SK-N-SH (cell line): ENCODE measurements around the gene SPATA18. TPM values are rescaled to one million over a fixed set of nuclear protein-coding genes. Genes with fewer than 3 reads are reported as not detected.

ENCODE experiments used
- CTCF ChIA-PET: fragments of 300-600, 350-600 bp; formaldehyde crosslinking; extraction: SDS; loops from one replicate; lab custom pipeline; 2021; lab: Yijun Ruan, JAX
- POLR2A ChIA-PET: fragments of 350-600 bp; sonication (Branson Sonifier 250); formaldehyde crosslinking; extraction: SDS; loops from one replicate; lab custom pipeline; 2020; ENCODE audit warnings: antibody characterized with exemption, inconsistent platforms; lab: Yijun Ruan, JAX
- DNase-seq: peaks from one replicate; pipeline ENCODE4 v3.0.0; 2012
- H2AFZ ChIP-seq: fragments of 200-600 bp; sonication (generic); 2 replicates; pipeline ENCODE4 v1.8.1; 2016; ENCODE audit warnings: antibody characterized with exemption, mild to moderate bottlenecking, low read depth
- H3F3A ChIP-seq: fragments of 200-600 bp; sonication (generic); replicated peaks from 2 replicates; pipeline ENCODE3; 2016; ENCODE audit warnings: antibody characterized with exemption, mild to moderate bottlenecking; ENCODE audit not compliant: insufficient read depth
- H3K27ac ChIP-seq, 2 experiments: fragments of 200-500 bp in 1 of 2; fragments of 200-600 bp in 1 of 2; sonication (Bioruptor generic) in 1 of 2; sonication (generic), shearing (Covaris generic) in 1 of 2; 2 replicates each; pipeline versions ENCODE4 v1.5.1 to v1.6.1; 2014 to 2016; ENCODE audit warnings: low read depth in 2 of 2, inconsistent platforms in 1 of 2, low read length in 1 of 2, mild to moderate bottlenecking in 1 of 2, mixed read lengths in 1 of 2
- H3K27me3 ChIP-seq: fragments of 200-600 bp; sonication (generic), shearing (Covaris generic); 2 replicates; pipeline ENCODE4 v1.6.1; 2016; ENCODE audit warnings: mixed run types; ENCODE audit not compliant: insufficient read depth
- H3K36me3 ChIP-seq, 2 experiments: fragments of 200-500 bp in 1 of 2; fragments of 200-600 bp in 1 of 2; sonication (Bioruptor generic) in 1 of 2; sonication (generic) in 1 of 2; replicated peaks in 1 of 2; 2 replicates each; pipeline versions ENCODE3 to v1.5.1; 2014 to 2016; ENCODE audit warnings: low read length in 1 of 2, mild to moderate bottlenecking in 1 of 2; ENCODE audit not compliant: insufficient read depth in 2 of 2, control insufficient read depth in 1 of 2
- H3K4me1 ChIP-seq, 2 experiments: fragments of 200-500 bp in 1 of 2; fragments of 200-600 bp in 1 of 2; sonication (Bioruptor generic) in 1 of 2; sonication (generic), shearing (Covaris generic) in 1 of 2; 2 replicates each; pipeline versions ENCODE4 v1.5.1 to v1.6.1; 2014 to 2016; ENCODE audit warnings: low read depth in 1 of 2, low read length in 1 of 2, mixed run types in 1 of 2; ENCODE audit not compliant: insufficient read depth in 2 of 2, control insufficient read depth in 1 of 2
- H3K4me2 ChIP-seq: fragments of 200-600 bp; sonication (generic), shearing (Covaris generic); 2 replicates; pipeline ENCODE4 v1.6.1; 2017; ENCODE audit warnings: mixed run types
- H3K4me3 ChIP-seq, 2 experiments: fragments of 200-500 bp in 1 of 2; fragments of 200-600 bp in 1 of 2; sonication (Bioruptor generic) in 1 of 2; sonication (generic), shearing (Covaris generic) in 1 of 2; 2 replicates each; pipeline versions ENCODE4 v1.5.1 to v1.8.1; 2014 to 2016; ENCODE audit warnings: low read depth in 2 of 2, inconsistent platforms in 1 of 2, low read length in 1 of 2, mild to moderate bottlenecking in 1 of 2, mixed read lengths in 1 of 2, moderate library complexity in 1 of 2
- H3K79me2 ChIP-seq: fragments of 200-600 bp; sonication (generic); 2 replicates; pipeline ENCODE4 v1.8.1; 2017; ENCODE audit warnings: mild to moderate bottlenecking; ENCODE audit not compliant: insufficient read depth
- H3K9ac ChIP-seq: fragments of 200-600 bp; sonication (generic); 2 replicates; pipeline ENCODE4 v1.6.1; 2017; ENCODE audit warnings: mixed run types
- H3K9me2 ChIP-seq: fragments of 200-600 bp; sonication (generic); 2 replicates; pipeline ENCODE4 v1.6.1; 2017; ENCODE audit warnings: mixed run types
- H3K9me3 ChIP-seq: fragments of 200-600 bp; sonication (generic); 2 replicates; pipeline ENCODE4 v1.6.1; 2017; ENCODE audit warnings: mixed run types, mild to moderate bottlenecking, moderate library complexity
- H4K20me1 ChIP-seq: fragments of 200-600 bp; sonication (generic); 2 replicates; pipeline ENCODE4 v1.6.1; 2017; ENCODE audit warnings: mild to moderate bottlenecking, mixed run types; ENCODE audit not compliant: insufficient read depth
- FOXM1 ChIP-seq: IDR thresholded peaks from 2 replicates; pipeline ENCODE4 v1.4.0; 2012; ENCODE audit warnings: low read depth, mild to moderate bottlenecking
- GATA2 ChIP-seq: sonication (generic); formaldehyde crosslinking; IDR thresholded peaks from 2 replicates; pipeline ENCODE4 v1.5.0; 2020; ENCODE audit warnings: mild to moderate bottlenecking, missing genetic modification reagents
- NFIC ChIP-seq: IDR thresholded peaks from 2 replicates; pipeline ENCODE4 v1.4.0; 2012; ENCODE audit warnings: borderline replicate concordance
- RFX5 ChIP-seq: IDR thresholded peaks from 2 replicates; pipeline ENCODE4 v1.6.1; 2012; ENCODE audit warnings: mild to moderate bottlenecking, improper control_type of control experiment, low read length
- TCF12 ChIP-seq: IDR thresholded peaks from 2 replicates; pipeline ENCODE4 v1.4.0; 2012
- YY1 ChIP-seq: IDR thresholded peaks from 2 replicates; pipeline ENCODE4 v1.4.0; 2012; ENCODE audit warnings: low read depth, mild to moderate bottlenecking
- WGBS: methylation state at CpG from one replicate; pipeline ENCODE4 v1.1.6; 2017; ENCODE audit warnings: low lambda C conversion rate; 5-methylcytosine and 5-hydroxymethylcytosine counted together
- polyA plus RNA-seq, 3 experiments: library from polyadenylated mRNA; depleted of rRNA; stranded (reverse); fragments of >200 nt; gene quantifications; 2 replicates each; pipeline ENCODE4 v1.2.3, GENCODE V29; 2012
- TF ChIP-seq, protein P1 (sequence below): fragments of 200-600 bp; sonication (generic); IDR thresholded peaks from 2 replicates; pipeline ENCODE4 v1.6.1; 2017; ENCODE audit warnings: antibody characterized with exemption, mild to moderate bottlenecking, moderate library complexity
- TF ChIP-seq, protein P2 (sequence below): IDR thresholded peaks from 2 replicates; pipeline ENCODE4 v1.4.0; 2012; ENCODE audit warnings: low read depth, borderline replicate concordance
- TF ChIP-seq, protein P3 (sequence below): IDR thresholded peaks from 2 replicates; pipeline ENCODE4 v1.6.1; 2012; ENCODE audit warnings: mild to moderate bottlenecking, low read depth, low read length, moderate library complexity
- TF ChIP-seq, protein P4 (sequence below): IDR thresholded peaks from 2 replicates; pipeline ENCODE4 v1.4.0; 2012; ENCODE audit warnings: low read depth

SPATA18 gene
- polyA plus RNA-seq, 1 of the 3 experiments (the other 2 are of a cell fraction): 1.2 TPM

DNA sequence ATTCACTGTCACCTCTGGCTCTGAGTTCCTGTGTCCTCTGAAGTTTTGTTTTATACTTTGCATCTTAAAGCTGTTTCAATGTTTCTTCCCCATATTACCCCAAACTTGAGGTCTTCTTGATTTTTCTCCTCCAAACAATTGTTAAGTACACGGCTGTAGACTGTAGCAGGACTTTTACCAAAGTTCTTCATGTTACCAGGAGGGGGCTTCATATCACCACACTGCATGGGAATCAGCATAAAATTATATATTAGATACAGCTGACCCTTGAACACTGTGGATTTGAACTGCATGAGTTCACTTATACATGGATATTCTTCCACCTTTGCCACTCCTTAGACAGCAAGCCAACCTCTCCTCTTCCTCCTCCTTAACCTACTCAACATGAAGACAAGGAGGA is 56.6 kb downstream of the SPATA18 start:
- Histone ChIP-seq H3K4me1 (peaks cover 0 to 9% of the 10 kb centered on the region in 2 experiments; a peak in 2 of 4 replicates), H3K9ac (no peak overlapping the region), H3K27ac (no peak overlapping the region), H3K4me3 (no peak overlapping the region), H3F3A (peaks cover 7% of the 10 kb centered on the region), H3K9me2 (no peaks in the 10 kb centered on the region), H3K4me2 (no peak overlapping the region), H3K9me3 (no peaks in the 10 kb centered on the region), H4K20me1 (no peaks in the 10 kb centered on the region), H3K36me3 (no peaks in the 10 kb centered on the region), H3K27me3 (no peaks in the 10 kb centered on the region), H2AFZ (no peak overlapping the region), H3K79me2 (no peaks in the 10 kb centered on the region)
- no peak for DNase-seq
- ChIA-PET CTCF (interaction anchor here (1.2 to 1.8 kb wide), 3 partner anchors 12 to 760 kb away, joined by 3 to 7 read pairs (median 4); no protein-coding TSS in a partner anchor), POLR2A (no interaction called here)
- WGBS: 40% methylated on average over 1 of the region's 1 CpG
- TF ChIP-seq, protein P1, sequence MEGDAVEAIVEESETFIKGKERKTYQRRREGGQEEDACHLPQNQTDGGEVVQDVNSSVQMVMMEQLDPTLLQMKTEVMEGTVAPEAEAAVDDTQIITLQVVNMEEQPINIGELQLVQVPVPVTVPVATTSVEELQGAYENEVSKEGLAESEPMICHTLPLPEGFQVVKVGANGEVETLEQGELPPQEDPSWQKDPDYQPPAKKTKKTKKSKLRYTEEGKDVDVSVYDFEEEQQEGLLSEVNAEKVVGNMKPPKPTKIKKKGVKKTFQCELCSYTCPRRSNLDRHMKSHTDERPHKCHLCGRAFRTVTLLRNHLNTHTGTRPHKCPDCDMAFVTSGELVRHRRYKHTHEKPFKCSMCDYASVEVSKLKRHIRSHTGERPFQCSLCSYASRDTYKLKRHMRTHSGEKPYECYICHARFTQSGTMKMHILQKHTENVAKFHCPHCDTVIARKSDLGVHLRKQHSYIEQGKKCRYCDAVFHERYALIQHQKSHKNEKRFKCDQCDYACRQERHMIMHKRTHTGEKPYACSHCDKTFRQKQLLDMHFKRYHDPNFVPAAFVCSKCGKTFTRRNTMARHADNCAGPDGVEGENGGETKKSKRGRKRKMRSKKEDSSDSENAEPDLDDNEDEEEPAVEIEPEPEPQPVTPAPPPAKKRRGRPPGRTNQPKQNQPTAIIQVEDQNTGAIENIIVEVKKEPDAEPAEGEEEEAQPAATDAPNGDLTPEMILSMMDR: peak; percentile 29
- TF ChIP-seq, protein P2, sequence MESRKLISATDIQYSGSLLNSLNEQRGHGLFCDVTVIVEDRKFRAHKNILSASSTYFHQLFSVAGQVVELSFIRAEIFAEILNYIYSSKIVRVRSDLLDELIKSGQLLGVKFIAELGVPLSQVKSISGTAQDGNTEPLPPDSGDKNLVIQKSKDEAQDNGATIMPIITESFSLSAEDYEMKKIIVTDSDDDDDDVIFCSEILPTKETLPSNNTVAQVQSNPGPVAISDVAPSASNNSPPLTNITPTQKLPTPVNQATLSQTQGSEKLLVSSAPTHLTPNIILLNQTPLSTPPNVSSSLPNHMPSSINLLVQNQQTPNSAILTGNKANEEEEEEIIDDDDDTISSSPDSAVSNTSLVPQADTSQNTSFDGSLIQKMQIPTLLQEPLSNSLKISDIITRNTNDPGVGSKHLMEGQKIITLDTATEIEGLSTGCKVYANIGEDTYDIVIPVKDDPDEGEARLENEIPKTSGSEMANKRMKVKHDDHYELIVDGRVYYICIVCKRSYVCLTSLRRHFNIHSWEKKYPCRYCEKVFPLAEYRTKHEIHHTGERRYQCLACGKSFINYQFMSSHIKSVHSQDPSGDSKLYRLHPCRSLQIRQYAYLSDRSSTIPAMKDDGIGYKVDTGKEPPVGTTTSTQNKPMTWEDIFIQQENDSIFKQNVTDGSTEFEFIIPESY: no peak

DNA sequence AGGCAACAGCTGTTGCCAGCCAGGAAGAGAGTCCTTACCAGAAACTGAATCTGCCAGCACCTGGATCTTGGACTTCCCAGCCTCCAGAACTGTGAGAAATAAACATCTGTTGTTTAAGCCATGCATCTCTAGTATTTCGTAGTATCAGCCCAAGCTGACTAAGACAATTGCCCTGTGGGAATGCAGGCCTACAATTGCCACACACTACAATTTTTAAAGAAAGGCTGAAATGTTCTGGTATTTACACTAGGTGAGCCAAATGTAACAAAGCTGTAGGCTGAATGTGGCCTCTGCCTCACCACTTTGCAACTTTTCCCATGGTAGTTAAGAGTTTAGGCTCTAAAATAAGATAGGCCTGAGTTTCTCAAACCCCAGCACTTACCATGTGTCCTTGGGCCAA is 59.1 kb downstream of the SPATA18 start:
- DNase-seq: no peak

More for the DNA sequence above, 59.1 kb downstream of the SPATA18 start:
- H3K4me2 ChIP-seq: no peak overlapping the region
- no peaks in the 10 kb centered on the region for H3K79me2 ChIP-seq
- H3F3A ChIP-seq: peaks cover 3% of the 10 kb centered on the region
- H3K36me3 ChIP-seq: no peaks in the 10 kb centered on the region
- no peak overlapping the region for H3K27ac ChIP-seq
- ChIA-PET CTCF (no interaction called here), POLR2A (no interaction called here)
- no peaks in the 10 kb centered on the region for H3K9me3 ChIP-seq
- TF ChIP-seq, protein P3, sequence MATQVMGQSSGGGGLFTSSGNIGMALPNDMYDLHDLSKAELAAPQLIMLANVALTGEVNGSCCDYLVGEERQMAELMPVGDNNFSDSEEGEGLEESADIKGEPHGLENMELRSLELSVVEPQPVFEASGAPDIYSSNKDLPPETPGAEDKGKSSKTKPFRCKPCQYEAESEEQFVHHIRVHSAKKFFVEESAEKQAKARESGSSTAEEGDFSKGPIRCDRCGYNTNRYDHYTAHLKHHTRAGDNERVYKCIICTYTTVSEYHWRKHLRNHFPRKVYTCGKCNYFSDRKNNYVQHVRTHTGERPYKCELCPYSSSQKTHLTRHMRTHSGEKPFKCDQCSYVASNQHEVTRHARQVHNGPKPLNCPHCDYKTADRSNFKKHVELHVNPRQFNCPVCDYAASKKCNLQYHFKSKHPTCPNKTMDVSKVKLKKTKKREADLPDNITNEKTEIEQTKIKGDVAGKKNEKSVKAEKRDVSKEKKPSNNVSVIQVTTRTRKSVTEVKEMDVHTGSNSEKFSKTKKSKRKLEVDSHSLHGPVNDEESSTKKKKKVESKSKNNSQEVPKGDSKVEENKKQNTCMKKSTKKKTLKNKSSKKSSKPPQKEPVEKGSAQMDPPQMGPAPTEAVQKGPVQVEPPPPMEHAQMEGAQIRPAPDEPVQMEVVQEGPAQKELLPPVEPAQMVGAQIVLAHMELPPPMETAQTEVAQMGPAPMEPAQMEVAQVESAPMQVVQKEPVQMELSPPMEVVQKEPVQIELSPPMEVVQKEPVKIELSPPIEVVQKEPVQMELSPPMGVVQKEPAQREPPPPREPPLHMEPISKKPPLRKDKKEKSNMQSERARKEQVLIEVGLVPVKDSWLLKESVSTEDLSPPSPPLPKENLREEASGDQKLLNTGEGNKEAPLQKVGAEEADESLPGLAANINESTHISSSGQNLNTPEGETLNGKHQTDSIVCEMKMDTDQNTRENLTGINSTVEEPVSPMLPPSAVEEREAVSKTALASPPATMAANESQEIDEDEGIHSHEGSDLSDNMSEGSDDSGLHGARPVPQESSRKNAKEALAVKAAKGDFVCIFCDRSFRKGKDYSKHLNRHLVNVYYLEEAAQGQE: no peak
- TF ChIP-seq GATA2 (no peak), RFX5 (no peak), NFIC (no peak), YY1 (no peak), FOXM1 (no peak), TCF12 (no peak)
- TF ChIP-seq, protein P1: no peak
- TF ChIP-seq, protein P4, sequence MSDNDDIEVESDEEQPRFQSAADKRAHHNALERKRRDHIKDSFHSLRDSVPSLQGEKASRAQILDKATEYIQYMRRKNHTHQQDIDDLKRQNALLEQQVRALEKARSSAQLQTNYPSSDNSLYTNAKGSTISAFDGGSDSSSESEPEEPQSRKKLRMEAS: no peak
- no peaks in the 10 kb centered on the region for H4K20me1 ChIP-seq
- no peaks in the 10 kb centered on the region for H3K9me2 ChIP-seq
- H3K27me3 ChIP-seq: no peaks in the 10 kb centered on the region
- no peak overlapping the region for H2AFZ ChIP-seq
- H3K9ac ChIP-seq: no peak overlapping the region
- peaks cover 0 to 9% of the 10 kb centered on the region in 2 experiments; a peak in 2 of 4 replicates for H3K4me1 ChIP-seq
- WGBS: 40% methylated on average over 1 of the region's 1 CpG
- no peak overlapping the region for H3K4me3 ChIP-seq
